Measurements from ENCODE around the gene RAI14.

RAI14 gene

GRCh38 chr5:34660444-34660843, 4.3 kb downstream of the RAI14 start:
- no peaks in the 10 kb centered on the region for H3K36me3 ChIP-seq (ENCODE audit: control insufficient read depth, low read length)
- TF ChIP-seq, protein P1, sequence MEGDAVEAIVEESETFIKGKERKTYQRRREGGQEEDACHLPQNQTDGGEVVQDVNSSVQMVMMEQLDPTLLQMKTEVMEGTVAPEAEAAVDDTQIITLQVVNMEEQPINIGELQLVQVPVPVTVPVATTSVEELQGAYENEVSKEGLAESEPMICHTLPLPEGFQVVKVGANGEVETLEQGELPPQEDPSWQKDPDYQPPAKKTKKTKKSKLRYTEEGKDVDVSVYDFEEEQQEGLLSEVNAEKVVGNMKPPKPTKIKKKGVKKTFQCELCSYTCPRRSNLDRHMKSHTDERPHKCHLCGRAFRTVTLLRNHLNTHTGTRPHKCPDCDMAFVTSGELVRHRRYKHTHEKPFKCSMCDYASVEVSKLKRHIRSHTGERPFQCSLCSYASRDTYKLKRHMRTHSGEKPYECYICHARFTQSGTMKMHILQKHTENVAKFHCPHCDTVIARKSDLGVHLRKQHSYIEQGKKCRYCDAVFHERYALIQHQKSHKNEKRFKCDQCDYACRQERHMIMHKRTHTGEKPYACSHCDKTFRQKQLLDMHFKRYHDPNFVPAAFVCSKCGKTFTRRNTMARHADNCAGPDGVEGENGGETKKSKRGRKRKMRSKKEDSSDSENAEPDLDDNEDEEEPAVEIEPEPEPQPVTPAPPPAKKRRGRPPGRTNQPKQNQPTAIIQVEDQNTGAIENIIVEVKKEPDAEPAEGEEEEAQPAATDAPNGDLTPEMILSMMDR (IDR thresholded peaks at IDR 0.05; ENCODE audit: low read depth, low read length, poor library complexity, severe bottlenecking) = no peak
- no peak for TF ChIP-seq EZH2phosphoT487 (IDR thresholded peaks at IDR 0.05; ENCODE audit: borderline replicate concordance, low read length)

DNA sequence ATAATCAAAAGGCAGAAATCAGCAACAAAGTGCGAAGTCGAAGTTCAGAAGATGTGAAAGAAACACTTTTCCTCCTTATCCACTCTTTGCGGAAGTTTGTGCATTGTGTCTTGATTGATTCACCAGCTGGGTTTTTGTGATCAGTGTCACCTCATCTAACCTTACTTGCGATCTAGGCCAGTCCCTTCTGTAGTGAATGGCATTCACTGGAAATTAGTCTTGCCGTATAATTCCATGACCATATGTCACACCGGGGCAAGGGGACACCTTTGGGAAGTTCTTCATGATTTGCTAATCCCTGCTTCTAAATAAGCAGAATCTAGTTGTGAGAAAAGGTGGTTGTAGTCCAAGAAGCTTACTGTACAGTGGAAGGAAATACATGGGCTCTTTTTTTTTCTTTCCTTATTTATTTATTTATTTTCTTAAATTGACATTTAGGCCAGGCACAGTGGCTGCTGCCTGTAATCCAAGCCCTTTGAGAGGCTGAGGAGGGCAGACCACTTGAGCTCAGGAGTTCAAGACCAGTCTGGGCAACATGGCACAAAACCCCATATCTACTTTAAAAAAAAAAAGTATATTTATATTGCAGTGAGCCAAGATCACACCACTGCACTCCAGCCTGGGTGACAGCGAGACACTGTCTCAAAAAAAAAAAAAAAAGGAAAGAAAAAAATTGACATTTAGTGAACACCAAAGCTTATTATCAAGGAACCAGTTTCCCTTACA, 7.8 kb downstream of the RAI14 start:
- Histone ChIP-seq H3K9me2 (replicated peaks; ENCODE audit: control insufficient read depth, low read length) (no peaks in the 10 kb centered on the region), H3K4me1 (ENCODE audit: control insufficient read depth, low read length) (no peaks in the 10 kb centered on the region), H3K27me3 (ENCODE audit: control insufficient read depth, low read length) (no peaks in the 10 kb centered on the region), H3K36me3 (ENCODE audit: control insufficient read depth, low read length) (no peaks in the 10 kb centered on the region), H3K79me2 (ENCODE audit: control insufficient read depth, low read length) (no peaks in the 10 kb centered on the region), H3F3A (ENCODE audit: control insufficient read depth, insufficient read depth) (no peaks in the 10 kb centered on the region), H3K4me2 (ENCODE audit: low read length) (no peak overlapping the region), H3K4me3 (ENCODE audit: low read length) (no peak overlapping the region), H3K9me3 (ENCODE audit: control insufficient read depth, insufficient read depth, low read length) (no peaks in the 10 kb centered on the region), H4K20me1 (ENCODE audit: control insufficient read depth, insufficient read depth, low read depth, low read length) (no peaks in the 10 kb centered on the region), H3K27ac (ENCODE audit: low read depth, low read length) (no peak overlapping the region)
- TF ChIP-seq, protein P1 (IDR thresholded peaks at IDR 0.05; ENCODE audit: low read depth, low read length, poor library complexity, severe bottlenecking) = no peak
- TF ChIP-seq EZH2phosphoT487 (IDR thresholded peaks at IDR 0.05; ENCODE audit: borderline replicate concordance, low read length) = no peak

More at GRCh38 chr5:34660444-34660843, 4.3 kb downstream of the RAI14 start:
- H3K9me2 ChIP-seq (replicated peaks; ENCODE audit: control insufficient read depth, low read length) = no peaks in the 10 kb centered on the region
- no peaks in the 10 kb centered on the region for H3F3A ChIP-seq (ENCODE audit: control insufficient read depth, insufficient read depth)
- H3K27me3 ChIP-seq (ENCODE audit: control insufficient read depth, low read length) = no peaks in the 10 kb centered on the region
- H3K27ac ChIP-seq (ENCODE audit: low read depth, low read length) = no peak overlapping the region
- no peaks in the 10 kb centered on the region for H4K20me1 ChIP-seq (ENCODE audit: control insufficient read depth, insufficient read depth, low read depth, low read length)
- no peaks in the 10 kb centered on the region for H3K9me3 ChIP-seq (ENCODE audit: control insufficient read depth, insufficient read depth, low read length)
- H3K79me2 ChIP-seq (ENCODE audit: control insufficient read depth, low read length) = no peaks in the 10 kb centered on the region
- no peak overlapping the region for H3K4me3 ChIP-seq (ENCODE audit: low read length)
- H3K4me1 ChIP-seq (ENCODE audit: control insufficient read depth, low read length) = no peaks in the 10 kb centered on the region
- H3K4me2 ChIP-seq (ENCODE audit: low read length) = no peak overlapping the region

DNA sequence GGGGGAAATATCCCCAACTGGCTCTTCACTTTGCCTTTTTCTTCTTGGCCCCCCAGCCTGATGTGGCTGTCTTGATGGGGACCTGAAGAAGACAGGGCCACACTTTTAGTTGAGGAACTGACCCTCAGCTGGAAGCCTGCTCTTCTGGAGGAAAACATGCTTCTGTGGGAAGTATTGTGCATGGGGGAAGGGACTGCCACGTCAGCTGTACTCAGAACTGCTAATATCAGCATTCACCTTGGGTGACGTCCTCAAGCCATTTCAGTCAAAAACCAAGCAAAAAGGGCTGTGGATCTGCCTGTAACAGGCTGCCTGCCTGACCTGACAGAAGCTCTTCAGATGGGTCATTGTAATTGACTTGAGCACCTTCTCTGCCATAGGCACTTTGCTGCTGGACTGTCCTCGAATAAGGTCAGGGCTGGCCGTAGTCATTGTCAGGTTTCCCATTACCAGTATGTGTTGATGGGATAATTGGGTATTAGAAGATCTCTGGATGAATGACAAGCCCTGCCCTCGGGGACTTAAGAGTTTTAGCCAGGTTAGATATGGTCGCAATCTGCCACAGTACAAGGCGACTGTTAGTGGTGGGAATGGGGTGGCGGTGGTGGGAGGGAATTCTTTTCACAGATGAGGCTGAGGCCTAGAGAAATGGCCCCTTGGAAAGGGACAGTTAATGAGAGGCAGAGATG, 10.4 kb downstream of the RAI14 start:
- TF ChIP-seq, protein P1 (IDR thresholded peaks at IDR 0.05; ENCODE audit: low read depth, low read length, poor library complexity, severe bottlenecking) = no peak
- no peak for TF ChIP-seq EZH2phosphoT487 (IDR thresholded peaks at IDR 0.05; ENCODE audit: borderline replicate concordance, low read length)
- no peak overlapping the region for H3K4me3 ChIP-seq (ENCODE audit: low read length)
- no peaks in the 10 kb centered on the region for H3F3A ChIP-seq (ENCODE audit: control insufficient read depth, insufficient read depth)
- no peaks in the 10 kb centered on the region for H4K20me1 ChIP-seq (ENCODE audit: control insufficient read depth, insufficient read depth, low read depth, low read length)
- no peaks in the 10 kb centered on the region for H3K9me2 ChIP-seq (replicated peaks; ENCODE audit: control insufficient read depth, low read length)
- no peaks in the 10 kb centered on the region for H3K79me2 ChIP-seq (ENCODE audit: control insufficient read depth, low read length)
- H3K9me3 ChIP-seq (ENCODE audit: control insufficient read depth, insufficient read depth, low read length) = no peaks in the 10 kb centered on the region
- no peaks in the 10 kb centered on the region for H3K36me3 ChIP-seq (ENCODE audit: control insufficient read depth, low read length)
- H3K27ac ChIP-seq (ENCODE audit: low read depth, low read length) = no peak overlapping the region
- H3K4me2 ChIP-seq (ENCODE audit: low read length) = no peak overlapping the region
- no peaks in the 10 kb centered on the region for H3K4me1 ChIP-seq (ENCODE audit: control insufficient read depth, low read length)
- no peaks in the 10 kb centered on the region for H3K27me3 ChIP-seq (ENCODE audit: control insufficient read depth, low read length)
